ENCODE data around the gene CCNI2.

GRCh38 chr5:132785365-132785764, 38.1 kb downstream of the CCNI2 start:
- TF ChIP-seq POLR2AphosphoS5 (IDR thresholded peaks at IDR 0.05; ENCODE audit: low read depth, low read length) (no peak), POLR2A (IDR thresholded peaks at IDR 0.05; ENCODE audit: low read depth, low read length) (no peak), TAF1 (IDR thresholded peaks at IDR 0.05; ENCODE audit: borderline replicate concordance, low read depth, low read length) (no peak)

Data from GM12892 (cell line).